Skeletal muscle tissue (tissue), 4 donors: ENCODE measurements around the gene HERC4. TPM values are rescaled to one million over a fixed set of nuclear protein-coding genes. Genes with fewer than 3 reads are reported as not detected.
"Not testable (repeated sequence)": the region's sequence is repeated elsewhere in the genome, so short reads cannot be mapped to it uniquely, and the experiment has no call there.

Source experiments
- H3K27ac ChIP-seq: one replicate; pipeline ENCODE4 v1.7.0; 2013; ENCODE audit warnings: mild to moderate bottlenecking, low read depth, low read length, inconsistent platforms
- H3K27me3 ChIP-seq, 3 donors: one replicate each; pipeline ENCODE4 v1.7.0; 2013; ENCODE audit warnings: low read length in 3 of 3; ENCODE audit not compliant: control insufficient read depth in 3 of 3, insufficient read depth in 3 of 3
- H3K36me3 ChIP-seq, 3 donors: one replicate each; pipeline ENCODE4 v1.7.0; 2013; ENCODE audit warnings: low read length in 3 of 3; ENCODE audit not compliant: control insufficient read depth in 3 of 3, insufficient read depth in 3 of 3
- H3K4me1 ChIP-seq, 3 donors: one replicate each; pipeline ENCODE4 v1.7.0; 2013; ENCODE audit warnings: low read length in 3 of 3, mild to moderate bottlenecking in 3 of 3; ENCODE audit not compliant: control insufficient read depth in 3 of 3, insufficient read depth in 3 of 3
- H3K4me3 ChIP-seq, 3 donors: one replicate each; pipeline ENCODE4 v1.7.0; 2013; ENCODE audit warnings: low read length in 3 of 3
- H3K9ac ChIP-seq, 3 donors: one replicate each; pipeline ENCODE4 v1.7.0; 2013; ENCODE audit warnings: low read length in 3 of 3, mild to moderate bottlenecking in 3 of 3, moderate library complexity in 2 of 3, low read depth in 1 of 3
- H3K9me3 ChIP-seq, 3 donors: one replicate each; pipeline ENCODE4 v1.7.0; 2013; ENCODE audit warnings: low read length in 3 of 3; ENCODE audit not compliant: control insufficient read depth in 3 of 3
- total RNA-seq: library from RNA; depleted of rRNA; stranded (reverse); fragments of >200 nt; gene quantifications from one replicate; pipeline ENCODE4 v1.2.3, GENCODE V29; 2014
- donor health status: Osteomylitis.

Gene HERC4
- total RNA-seq, 1 donor from 2014 or later = 64.7 TPM

GRCh38 chr10:68027429-68027828, 47.7 kb downstream of the HERC4 start:
- H3K36me3 ChIP-seq = peaks cover 7 to 14% (median 7%) of the 10 kb centered on the region in 3 donors
- no peak overlapping the region for H3K27ac ChIP-seq
- no peaks in the 10 kb centered on the region for H3K4me1 ChIP-seq
- H3K9ac ChIP-seq = no peak overlapping the region
- H3K4me3 ChIP-seq = no peak overlapping the region
- no peaks in the 10 kb centered on the region for H3K27me3 ChIP-seq
- H3K9me3 ChIP-seq = no peaks in the 10 kb centered on the region

GRCh38 chr10:68023292-68023691, 51.8 kb downstream of the HERC4 start:
- Histone ChIP-seq H3K9ac (no peak overlapping the region), H3K36me3 (peaks cover 6 to 17% (median 14%) of the 10 kb centered on the region in 3 donors), H3K4me1 (no peaks in the 10 kb centered on the region), H3K27ac (no peak overlapping the region), H3K9me3 (no peaks in the 10 kb centered on the region), H3K27me3 (no peaks in the 10 kb centered on the region), H3K4me3 (no peak overlapping the region)

GRCh38 chr10:68022324-68022723, 52.8 kb downstream of the HERC4 start:
- H3K27ac ChIP-seq, H3K9me3 ChIP-seq, H3K9ac ChIP-seq, H3K27me3 ChIP-seq, H3K4me1 ChIP-seq, H3K4me3 ChIP-seq: not testable (repeated sequence)
- peaks cover 6 to 17% (median 14%) of the 10 kb centered on the region in 3 donors for H3K36me3 ChIP-seq

- peaks cover 0 to 18% (median 8%) of the 10 kb centered on the region in 3 donors for H3K36me3 ChIP-seq
- not testable (repeated sequence) for H3K27ac ChIP-seq
Measured at GRCh38 chr10:68016519-68016918, 58.6 kb downstream of the HERC4 start.

GRCh38 chr10:68010426-68010940, 64.6 kb downstream of the HERC4 start:
- H3K4me1 ChIP-seq = no peaks in the 10 kb centered on the region
- H3K36me3 ChIP-seq = peaks cover 2 to 26% (median 12%) of the 10 kb centered on the region in 3 donors
- H3K9ac ChIP-seq = no peak overlapping the region
- H3K27ac ChIP-seq = no peak overlapping the region
- H3K27me3 ChIP-seq = no peaks in the 10 kb centered on the region
- H3K9me3 ChIP-seq = no peaks in the 10 kb centered on the region
- no peak overlapping the region for H3K4me3 ChIP-seq

More at GRCh38 chr10:68016519-68016918, 58.6 kb downstream of the HERC4 start:
- H3K4me3 ChIP-seq, H3K9me3 ChIP-seq, H3K9ac ChIP-seq, H3K4me1 ChIP-seq, H3K27me3 ChIP-seq: not testable (repeated sequence)

GRCh38 chr10:68007356-68007755, 67.7 kb downstream of the HERC4 start:
- Histone ChIP-seq H3K4me1 (no peaks in the 10 kb centered on the region), H3K9ac (no peak overlapping the region), H3K36me3 (peaks cover 2 to 28% (median 8%) of the 10 kb centered on the region in 3 donors), H3K4me3 (no peak overlapping the region), H3K27me3 (no peaks in the 10 kb centered on the region), H3K9me3 (no peaks in the 10 kb centered on the region), H3K27ac (no peak overlapping the region)

GRCh38 chr10:68001539-68001938, 73.5 kb downstream of the HERC4 start:
- no peaks in the 10 kb centered on the region for H3K9me3 ChIP-seq
- H3K36me3 ChIP-seq = peaks cover 0 to 9% (median 6%) of the 10 kb centered on the region in 3 donors
- H3K4me3 ChIP-seq = no peak overlapping the region
- H3K9ac ChIP-seq = no peak overlapping the region
- no peak overlapping the region for H3K27ac ChIP-seq
- H3K27me3 ChIP-seq = no peaks in the 10 kb centered on the region
- no peaks in the 10 kb centered on the region for H3K4me1 ChIP-seq

- H3K9me3 ChIP-seq = no peaks in the 10 kb centered on the region
- no peaks in the 10 kb centered on the region for H3K27me3 ChIP-seq
- H3K9ac ChIP-seq = no peak overlapping the region
- H3K36me3 ChIP-seq = peaks cover 0 to 10% (median 9%) of the 10 kb centered on the region in 3 donors
- no peak overlapping the region for H3K27ac ChIP-seq
- H3K4me3 ChIP-seq = no peak overlapping the region
- no peaks in the 10 kb centered on the region for H3K4me1 ChIP-seq
Measured at GRCh38 chr10:68001000-68001399, 74.1 kb downstream of the HERC4 start.

- H3K36me3 ChIP-seq = peaks cover 3 to 11% (median 10%) of the 10 kb centered on the region in 3 donors
- no peaks in the 10 kb centered on the region for H3K9me3 ChIP-seq
- no peak overlapping the region for H3K27ac ChIP-seq
- H3K27me3 ChIP-seq = no peaks in the 10 kb centered on the region
- H3K9ac ChIP-seq = no peak overlapping the region
- no peaks in the 10 kb centered on the region for H3K4me1 ChIP-seq
- H3K4me3 ChIP-seq = no peak overlapping the region
Measured at GRCh38 chr10:67990093-67990492, 85.0 kb downstream of the HERC4 start.

- Histone ChIP-seq H3K36me3 (peaks cover 3 to 10% (median 8%) of the 10 kb centered on the region in 3 donors), H3K9me3 (no peaks in the 10 kb centered on the region), H3K4me1 (no peaks in the 10 kb centered on the region), H3K4me3 (no peak overlapping the region), H3K9ac (no peak overlapping the region), H3K27me3 (no peaks in the 10 kb centered on the region), H3K27ac (no peak overlapping the region)
Measured at GRCh38 chr10:67988606-67989005, 86.5 kb downstream of the HERC4 start.
